Ishikawa (cell line): ENCODE measurements around the gene UHMK1.

Experiments
- CEBPB ChIP-seq: IDR thresholded peaks from 2 replicates; pipeline ENCODE4 v1.6.1; 2012
- EP300 ChIP-seq: IDR thresholded peaks from 2 replicates; pipeline ENCODE4 v1.6.1; 2012; ENCODE audit warnings: borderline replicate concordance
- REST ChIP-seq: IDR thresholded peaks from 2 replicates; pipeline ENCODE4 v1.6.1; 2012; ENCODE audit warnings: low read depth, mild to moderate bottlenecking
- YY1 ChIP-seq: IDR thresholded peaks from 2 replicates; pipeline ENCODE4 v1.6.1; 2012; ENCODE audit warnings: low read depth
- ZBTB7A ChIP-seq: IDR thresholded peaks from 2 replicates; pipeline ENCODE4 v1.6.1; 2012; ENCODE audit warnings: low read depth

- TF ChIP-seq REST: no peak
- no peak for TF ChIP-seq CEBPB
- TF ChIP-seq YY1: no peak
- no peak for TF ChIP-seq ZBTB7A
- TF ChIP-seq EP300: no peak
These were observed 39.6 kb downstream of the UHMK1 start for GRCh38 chr1:162537216-162537615.
